Mesendoderm (in vitro differentiated cells): Measurements from ENCODE around the gene IFI16. TPM values are rescaled to one million over a fixed set of nuclear protein-coding genes. Genes with fewer than 3 reads are reported as not detected.

Experiments
- DNase-seq: peaks from one replicate; pipeline ENCODE4 v3.0.0; 2013
- H2AK5ac ChIP-seq: 2 replicates; pipeline ENCODE4 v1.6.1; 2013; ENCODE audit warnings: low read length, inconsistent platforms
- H2BK120ac ChIP-seq: 2 replicates; pipeline ENCODE4 v1.6.1; 2013; ENCODE audit warnings: low read depth, mild to moderate bottlenecking, low read length, moderate library complexity, mixed read lengths
- H2BK15ac ChIP-seq: replicated peaks from 2 replicates; pipeline ENCODE4 v1.6.1; 2013; ENCODE audit warnings: low read depth, mild to moderate bottlenecking, moderate library complexity
- H2BK5ac ChIP-seq: 2 replicates; pipeline ENCODE4 v1.6.1; 2013; ENCODE audit warnings: low read length, inconsistent platforms
- H3K18ac ChIP-seq: 2 replicates; pipeline ENCODE4 v1.6.1; 2013; ENCODE audit warnings: mild to moderate bottlenecking, low read length, mixed read lengths
- H3K23ac ChIP-seq: one replicate; pipeline ENCODE4 v1.6.1; 2013; ENCODE audit warnings: low read length
- H3K27ac ChIP-seq: 2 replicates; pipeline ENCODE4 v1.5.1; 2013; ENCODE audit warnings: low read depth, mild to moderate bottlenecking, inconsistent platforms, low read length, moderate library complexity
- H3K27me3 ChIP-seq: 2 replicates; pipeline ENCODE4 v1.6.1; 2013; ENCODE audit warnings: low read length, control low read depth, mild to moderate bottlenecking, inconsistent platforms; ENCODE audit not compliant: insufficient read depth, poor library complexity
- H3K36me3 ChIP-seq: 2 replicates; pipeline ENCODE4 v1.6.1; 2013; ENCODE audit warnings: low read length, inconsistent platforms; ENCODE audit not compliant: control insufficient read depth, insufficient read depth
- H3K4ac ChIP-seq: one replicate; pipeline ENCODE4 v1.6.1; 2013; ENCODE audit warnings: low read depth, mild to moderate bottlenecking, low read length, moderate library complexity
- H3K4me1 ChIP-seq: 2 replicates; pipeline ENCODE4 v1.6.1; 2013; ENCODE audit warnings: low read depth, low read length, inconsistent platforms; ENCODE audit not compliant: control insufficient read depth
- H3K4me2 ChIP-seq: 2 replicates; pipeline ENCODE4 v1.6.1; 2013; ENCODE audit warnings: low read length
- H3K4me3 ChIP-seq: 2 replicates; pipeline ENCODE4 v1.5.1; 2013; ENCODE audit warnings: mild to moderate bottlenecking, low read length
- H3K56ac ChIP-seq: one replicate; pipeline ENCODE4 v1.6.1; 2013; ENCODE audit warnings: low read length
- H3K79me1 ChIP-seq: 2 replicates; pipeline ENCODE4 v1.6.1; 2013; ENCODE audit warnings: low read length, inconsistent platforms
- H3K79me2 ChIP-seq: 2 replicates; pipeline ENCODE4 v1.6.1; 2013; ENCODE audit warnings: mild to moderate bottlenecking, low read length; ENCODE audit not compliant: control insufficient read depth, insufficient read depth
- H3K9ac ChIP-seq: 2 replicates; pipeline ENCODE4 v1.6.1; 2013; ENCODE audit warnings: low read length, inconsistent platforms
- H4K5ac ChIP-seq: one replicate; pipeline ENCODE4 v1.6.1; 2013; ENCODE audit warnings: low read length
- H4K8ac ChIP-seq: one replicate; pipeline ENCODE4 v1.6.1; 2013; ENCODE audit warnings: low read depth, mild to moderate bottlenecking, control low read depth, low read length, moderate library complexity
- WGBS: extraction: QIAGEN DNeasy Blood & Tissue Kit; methylation state at CpG from one replicate; pipeline ENCODE4 v1.1.7; 2013; ENCODE audit warnings: low lambda C conversion rate, missing lambda C conversion rate; ENCODE audit not compliant: insufficient coverage; ENCODE audit errors: extremely low coverage; 5-methylcytosine and 5-hydroxymethylcytosine counted together
- polyA plus RNA-seq, 2 experiments: library from polyadenylated mRNA; stranded (reverse); fragments of 200-250 nt; gene quantifications; one replicate each; pipeline ENCODE4 v1.2.3, GENCODE V29; 2013

The IFI16 gene
- 1.6 TPM for polyA plus RNA-seq (2013, experiment 1 of 2)
- 1.3 TPM for polyA plus RNA-seq (2013, experiment 2 of 2)

DNA sequence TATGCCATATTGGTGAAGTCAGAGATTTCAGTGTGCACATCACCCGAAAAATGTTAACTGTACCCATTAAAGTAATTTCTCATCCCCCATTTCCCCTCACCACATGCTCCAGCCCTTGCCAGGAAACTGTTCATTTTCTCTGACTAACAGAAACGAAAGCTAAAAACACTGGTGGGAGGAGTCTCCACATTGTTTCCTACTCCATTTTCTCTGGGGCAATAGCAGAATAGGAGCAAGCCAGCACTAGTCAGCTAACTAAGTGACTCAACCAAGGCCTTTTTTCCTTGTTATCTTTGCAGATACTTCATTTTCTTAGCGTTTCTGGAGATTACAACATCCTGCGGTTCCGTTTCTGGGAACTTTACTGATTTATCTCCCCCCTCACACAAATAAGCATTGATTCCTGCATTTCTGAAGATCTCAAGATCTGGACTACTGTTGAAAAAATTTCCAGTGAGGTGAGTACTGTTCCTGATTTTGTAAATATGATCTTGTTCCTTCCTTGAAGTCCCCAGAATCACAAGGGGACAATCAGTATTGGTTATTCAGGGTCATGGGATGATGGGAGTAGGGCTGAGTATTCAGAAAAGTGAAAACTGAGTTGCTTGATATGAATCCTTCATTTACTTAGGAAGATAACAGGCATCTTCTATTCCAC is at the start of gene IFI16:
TSS of gene IFI16 (plus strand) at position 204 of the 658 bp plus-strand sequence. CDS start 4,774 bp downstream, outside the sequence.
- Histone ChIP-seq H2BK15ac (no peak within 1 kb of the TSS), H2AK5ac (no peak within 1 kb of the TSS), H3K4me3 (no peak within 1 kb of the TSS), H4K5ac (no peak within 1 kb of the TSS), H3K79me1 (no peaks in the 10 kb centered on the region), H3K4me1 (peaks cover 15% of the 10 kb centered on the region), H3K36me3 (no peaks in the 10 kb centered on the region), H3K4ac (no peak within 1 kb of the TSS), H3K27ac (no peak within 1 kb of the TSS), H3K23ac (no peak within 1 kb of the TSS), H3K27me3 (no peaks in the 10 kb centered on the region), H2BK120ac (no peak within 1 kb of the TSS), H3K56ac (peak within 1 kb of the TSS; percentile 43), H3K18ac (peak within 1 kb of the TSS; percentile 5), H3K79me2 (no peaks in the 10 kb centered on the region), H2BK5ac (no peak within 1 kb of the TSS), H3K9ac (no peak within 1 kb of the TSS), H3K4me2 (no peak within 1 kb of the TSS), H4K8ac (no peak within 1 kb of the TSS)
- no CpG with 5 or more reads among the region's 5 CpGs for WGBS
- peak; percentile 22 for DNase-seq

- WGBS = no CpG with 5 or more reads among the region's 1 CpG
- H3K9ac ChIP-seq = no peak overlapping the region
- H3K27me3 ChIP-seq = no peaks in the 10 kb centered on the region
- H2BK5ac ChIP-seq = no peak overlapping the region
- no peak overlapping the region for H3K18ac ChIP-seq
- no peak overlapping the region for H2BK15ac ChIP-seq
- H3K4me1 ChIP-seq = no peaks in the 10 kb centered on the region
- H3K4me3 ChIP-seq = no peak overlapping the region
- H3K4me2 ChIP-seq = no peak overlapping the region
- H3K56ac ChIP-seq = no peak overlapping the region
- no peak overlapping the region for H4K8ac ChIP-seq
- no peak overlapping the region for H2AK5ac ChIP-seq
- H4K5ac ChIP-seq = no peak overlapping the region
- H3K4ac ChIP-seq = no peak overlapping the region
- H3K36me3 ChIP-seq = no peaks in the 10 kb centered on the region
- H3K27ac ChIP-seq = no peak overlapping the region
- no peaks in the 10 kb centered on the region for H3K79me1 ChIP-seq
- H3K23ac ChIP-seq = no peak overlapping the region
- H2BK120ac ChIP-seq = no peak overlapping the region
- H3K79me2 ChIP-seq = no peaks in the 10 kb centered on the region
- DNase-seq = no peak
These were observed 48.5 kb upstream of the IFI16 start for GRCh38 chr1:158961178-158961577.

GRCh38 chr1:158962983-158963382 is 46.7 kb upstream of the IFI16 start:
- no peak overlapping the region for H3K4me3 ChIP-seq
- WGBS = no CpG with 5 or more reads among the region's 5 CpGs
- H3K27me3 ChIP-seq = no peaks in the 10 kb centered on the region

DNA sequence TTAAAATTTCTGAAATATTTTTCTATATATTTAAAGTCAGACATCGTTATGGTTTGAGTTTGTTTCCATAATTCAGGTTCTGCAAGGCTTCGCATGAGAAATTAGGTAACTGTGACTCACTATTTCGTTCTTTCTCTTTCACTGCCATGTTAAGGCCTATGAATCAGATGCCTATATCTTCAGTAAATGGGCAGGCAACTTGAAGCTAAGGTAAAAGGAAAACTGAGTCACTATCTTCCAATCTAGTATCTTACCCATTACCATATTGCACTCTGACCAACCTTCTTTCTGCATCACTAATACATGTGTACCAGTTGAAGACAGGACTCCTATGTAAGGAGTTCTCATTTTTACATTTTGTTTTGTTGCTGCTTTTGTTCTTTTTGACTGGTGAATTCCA is 40.5 kb upstream of the IFI16 start:
- no CpG with 5 or more reads among the region's 3 CpGs for WGBS
- Histone ChIP-seq H3K4me1 (no peaks in the 10 kb centered on the region), H3K36me3 (no peaks in the 10 kb centered on the region), H3K27me3 (no peaks in the 10 kb centered on the region), H3K79me1 (no peaks in the 10 kb centered on the region), H3K9ac (no peak overlapping the region), H4K5ac (no peak overlapping the region), H3K4ac (no peak overlapping the region), H3K18ac (no peak overlapping the region), H3K23ac (no peak overlapping the region), H2BK5ac (no peak overlapping the region), H4K8ac (no peak overlapping the region), H2AK5ac (no peak overlapping the region), H3K79me2 (no peaks in the 10 kb centered on the region), H3K27ac (no peak overlapping the region), H2BK15ac (no peak overlapping the region), H3K4me2 (no peak overlapping the region), H2BK120ac (no peak overlapping the region), H3K56ac (no peak overlapping the region), H3K4me3 (no peak overlapping the region)
- DNase-seq = no peak

More at GRCh38 chr1:158962983-158963382, 46.7 kb upstream of the IFI16 start:
- no peaks in the 10 kb centered on the region for H3K79me2 ChIP-seq
- H2AK5ac ChIP-seq = no peak overlapping the region
- no peak overlapping the region for H3K27ac ChIP-seq
- no peak overlapping the region for H3K18ac ChIP-seq
- H2BK120ac ChIP-seq = no peak overlapping the region
- H3K36me3 ChIP-seq = no peaks in the 10 kb centered on the region
- no peaks in the 10 kb centered on the region for H3K79me1 ChIP-seq
- no peak overlapping the region for H3K56ac ChIP-seq
- no peak overlapping the region for H4K8ac ChIP-seq
- H3K23ac ChIP-seq = no peak overlapping the region
- no peak overlapping the region for H3K4me2 ChIP-seq
- no peak overlapping the region for H2BK15ac ChIP-seq
- H4K5ac ChIP-seq = no peak overlapping the region
- H3K4ac ChIP-seq = no peak overlapping the region
- H3K4me1 ChIP-seq = no peaks in the 10 kb centered on the region
- no peak overlapping the region for H3K9ac ChIP-seq
- H2BK5ac ChIP-seq = no peak overlapping the region
- DNase-seq = peak; percentile 5

- H3K4me1 ChIP-seq = no peaks in the 10 kb centered on the region
- H3K56ac ChIP-seq = no peak overlapping the region
- no CpG with 5 or more reads among the region's 1 CpG for WGBS
- no peak overlapping the region for H3K18ac ChIP-seq
- no peaks in the 10 kb centered on the region for H3K79me1 ChIP-seq
- H3K36me3 ChIP-seq = no peaks in the 10 kb centered on the region
- no peak overlapping the region for H2BK5ac ChIP-seq
- no peak overlapping the region for H3K4ac ChIP-seq
- DNase-seq = no peak
- no peaks in the 10 kb centered on the region for H3K79me2 ChIP-seq
- H3K27me3 ChIP-seq = no peaks in the 10 kb centered on the region
- H3K9ac ChIP-seq = no peak overlapping the region
- H4K5ac ChIP-seq = no peak overlapping the region
- no peak overlapping the region for H2BK120ac ChIP-seq
- H3K27ac ChIP-seq = no peak overlapping the region
- H3K23ac ChIP-seq = no peak overlapping the region
- no peak overlapping the region for H2BK15ac ChIP-seq
- no peak overlapping the region for H4K8ac ChIP-seq
- H3K4me3 ChIP-seq = no peak overlapping the region
- no peak overlapping the region for H2AK5ac ChIP-seq
- H3K4me2 ChIP-seq = no peak overlapping the region
These were observed 39.9 kb upstream of the IFI16 start for GRCh38 chr1:158969855-158970254.

GRCh38 chr1:158972841-158973240 is 36.9 kb upstream of the IFI16 start:
- Histone ChIP-seq H3K27me3 (no peaks in the 10 kb centered on the region), H3K36me3 (no peaks in the 10 kb centered on the region), H3K4me1 (no peaks in the 10 kb centered on the region), H3K4ac (no peak overlapping the region), H3K4me2 (no peak overlapping the region), H2AK5ac (no peak overlapping the region), H3K23ac (no peak overlapping the region), H3K56ac (no peak overlapping the region), H3K4me3 (no peak overlapping the region), H3K27ac (no peak overlapping the region), H2BK120ac (no peak overlapping the region), H2BK15ac (no peak overlapping the region), H3K79me2 (no peaks in the 10 kb centered on the region), H4K5ac (no peak overlapping the region), H3K18ac (no peak overlapping the region), H3K79me1 (no peaks in the 10 kb centered on the region), H3K9ac (no peak overlapping the region), H4K8ac (no peak overlapping the region), H2BK5ac (no peak overlapping the region)
- DNase-seq = peak; percentile 26
